ENCODE data around the gene GSTCD.
"Not testable (repeated sequence)": the region's sequence is repeated elsewhere in the genome, so short reads cannot be mapped to it uniquely, and the experiment has no call there.

Gene GSTCD

GRCh38 chr4:105708181-105709080 is at the start of gene GSTCD, which contains the start of gene INTS12:
Gene GSTCD (plus strand): TSS chr4:105708784. CDS start chr4:105717614, 8,830 bp downstream.
Gene INTS12 (minus strand): TSS chr4:105708689. CDS start chr4:105700005, 8,684 bp downstream.
- peaks cover 8% of the 10 kb centered on the region for H3K36me3 Mint-ChIP-seq
- H3K4me3 Mint-ChIP-seq = peak within 1 kb of the TSS; percentile 100
- no peaks in the 10 kb centered on the region for H3K27me3 Mint-ChIP-seq
- peaks cover 34% of the 10 kb centered on the region for H3K4me1 Mint-ChIP-seq (ENCODE audit: low read depth)
- no peaks in the 10 kb centered on the region for H3K9me3 Mint-ChIP-seq (ENCODE audit: low read depth)
- peak within 1 kb of the TSS; percentile 96 for H3K27ac Mint-ChIP-seq

- H3K4me3 Mint-ChIP-seq = no peak overlapping the region
- H3K9me3 Mint-ChIP-seq (ENCODE audit: low read depth) = no peaks in the 10 kb centered on the region
- no peaks in the 10 kb centered on the region for H3K36me3 Mint-ChIP-seq
- peaks cover 2% of the 10 kb centered on the region for H3K27me3 Mint-ChIP-seq
- no peak overlapping the region for H3K27ac Mint-ChIP-seq
- H3K4me1 Mint-ChIP-seq (ENCODE audit: low read depth) = no peaks in the 10 kb centered on the region
Measured at GRCh38 chr4:105659190-105659589, 49.4 kb upstream of the GSTCD start.

- Mint-ChIP-seq H3K27me3 (no peaks in the 10 kb centered on the region), H3K9me3 (ENCODE audit: low read depth) (no peaks in the 10 kb centered on the region), H3K27ac (no peak overlapping the region), H3K4me1 (ENCODE audit: low read depth) (no peaks in the 10 kb centered on the region), H3K4me3 (no peak overlapping the region), H3K36me3 (no peaks in the 10 kb centered on the region)
Measured at GRCh38 chr4:105661028-105661427, 47.6 kb upstream of the GSTCD start.

- no peak overlapping the region for H3K27ac Mint-ChIP-seq
- no peaks in the 10 kb centered on the region for H3K36me3 Mint-ChIP-seq
- no peaks in the 10 kb centered on the region for H3K9me3 Mint-ChIP-seq (ENCODE audit: low read depth)
- H3K27me3 Mint-ChIP-seq = peaks cover 8% of the 10 kb centered on the region
- H3K4me1 Mint-ChIP-seq (ENCODE audit: low read depth) = no peaks in the 10 kb centered on the region
- no peak overlapping the region for H3K4me3 Mint-ChIP-seq
Measured at GRCh38 chr4:105662935-105663675, 45.5 kb upstream of the GSTCD start.

- H3K27me3 Mint-ChIP-seq = peaks cover 10% of the 10 kb centered on the region
- H3K4me3 Mint-ChIP-seq = no peak overlapping the region
- H3K9me3 Mint-ChIP-seq (ENCODE audit: low read depth) = no peaks in the 10 kb centered on the region
- no peaks in the 10 kb centered on the region for H3K4me1 Mint-ChIP-seq (ENCODE audit: low read depth)
- H3K36me3 Mint-ChIP-seq = no peaks in the 10 kb centered on the region
- H3K27ac Mint-ChIP-seq = no peak overlapping the region
Measured at GRCh38 chr4:105666693-105667092, 41.9 kb upstream of the GSTCD start.

- Mint-ChIP-seq H3K36me3 (no peaks in the 10 kb centered on the region), H3K9me3 (ENCODE audit: low read depth) (no peaks in the 10 kb centered on the region), H3K27me3 (peaks cover 10% of the 10 kb centered on the region), H3K27ac (no peak overlapping the region), H3K4me3 (no peak overlapping the region), H3K4me1 (ENCODE audit: low read depth) (no peaks in the 10 kb centered on the region)
Measured at GRCh38 chr4:105670684-105671083, 37.9 kb upstream of the GSTCD start.

GRCh38 chr4:105671301-105671700 is 37.3 kb upstream of the GSTCD start:
- peaks cover 10% of the 10 kb centered on the region for H3K27me3 Mint-ChIP-seq
- no peak overlapping the region for H3K27ac Mint-ChIP-seq
- H3K4me3 Mint-ChIP-seq = no peak overlapping the region
- H3K9me3 Mint-ChIP-seq (ENCODE audit: low read depth) = no peaks in the 10 kb centered on the region
- no peaks in the 10 kb centered on the region for H3K4me1 Mint-ChIP-seq (ENCODE audit: low read depth)
- no peaks in the 10 kb centered on the region for H3K36me3 Mint-ChIP-seq

- H3K27me3 Mint-ChIP-seq = peaks cover 2% of the 10 kb centered on the region
- H3K9me3 Mint-ChIP-seq (ENCODE audit: low read depth) = no peaks in the 10 kb centered on the region
Measured at GRCh38 chr4:105674011-105674410, 34.6 kb upstream of the GSTCD start.

GRCh38 chr4:105677709-105678108 is 30.9 kb upstream of the GSTCD start:
- Mint-ChIP-seq H3K27me3 (no peaks in the 10 kb centered on the region), H3K27ac (no peak overlapping the region), H3K4me1 (ENCODE audit: low read depth) (no peaks in the 10 kb centered on the region), H3K9me3 (ENCODE audit: low read depth) (no peaks in the 10 kb centered on the region), H3K4me3 (no peak overlapping the region), H3K36me3 (peaks cover 3% of the 10 kb centered on the region)

More at GRCh38 chr4:105674011-105674410, 34.6 kb upstream of the GSTCD start:
- Mint-ChIP-seq H3K4me1 (ENCODE audit: low read depth) (no peaks in the 10 kb centered on the region), H3K4me3 (no peak overlapping the region), H3K27ac (no peak overlapping the region), H3K36me3 (no peaks in the 10 kb centered on the region)

- H3K4me1 Mint-ChIP-seq (ENCODE audit: low read depth) = no peaks in the 10 kb centered on the region
- H3K36me3 Mint-ChIP-seq = peaks cover 9% of the 10 kb centered on the region
- no peaks in the 10 kb centered on the region for H3K27me3 Mint-ChIP-seq
- no peak overlapping the region for H3K27ac Mint-ChIP-seq
- H3K9me3 Mint-ChIP-seq (ENCODE audit: low read depth) = no peaks in the 10 kb centered on the region
- H3K4me3 Mint-ChIP-seq = no peak overlapping the region
Measured at GRCh38 chr4:105679186-105679585, 29.4 kb upstream of the GSTCD start.

GRCh38 chr4:105683038-105683437 is 25.5 kb upstream of the GSTCD start:
- Mint-ChIP-seq H3K27me3 (no peaks in the 10 kb centered on the region), H3K36me3 (peaks cover 9% of the 10 kb centered on the region), H3K27ac (no peak overlapping the region)

GRCh38 chr4:105686571-105686970 is 22.0 kb upstream of the GSTCD start:
- Mint-ChIP-seq H3K9me3 (ENCODE audit: low read depth) (no peaks in the 10 kb centered on the region), H3K4me3 (no peak overlapping the region), H3K36me3 (peaks cover 9% of the 10 kb centered on the region)

More at GRCh38 chr4:105683038-105683437, 25.5 kb upstream of the GSTCD start:
- Mint-ChIP-seq H3K9me3 (ENCODE audit: low read depth) (no peaks in the 10 kb centered on the region), H3K4me3 (no peak overlapping the region), H3K4me1 (ENCODE audit: low read depth) (no peaks in the 10 kb centered on the region)

GRCh38 chr4:105694812-105695211 is 13.8 kb upstream of the GSTCD start:
- H3K9me3 Mint-ChIP-seq (ENCODE audit: low read depth); H3K27ac Mint-ChIP-seq; H3K36me3 Mint-ChIP-seq; H3K4me1 Mint-ChIP-seq (ENCODE audit: low read depth); H3K4me3 Mint-ChIP-seq; H3K27me3 Mint-ChIP-seq: not testable (repeated sequence)

More at GRCh38 chr4:105686571-105686970, 22.0 kb upstream of the GSTCD start:
- Mint-ChIP-seq H3K4me1 (ENCODE audit: low read depth) (no peaks in the 10 kb centered on the region), H3K27me3 (no peaks in the 10 kb centered on the region), H3K27ac (no peak overlapping the region)

- H3K36me3 Mint-ChIP-seq, H3K27me3 Mint-ChIP-seq: not testable (repeated sequence)
Measured at GRCh38 chr4:105695832-105696231, 12.8 kb upstream of the GSTCD start.

GRCh38 chr4:105698607-105699006 is 10.0 kb upstream of the GSTCD start:
- H3K36me3 Mint-ChIP-seq = peaks cover 8% of the 10 kb centered on the region
- no peaks in the 10 kb centered on the region for H3K9me3 Mint-ChIP-seq (ENCODE audit: low read depth)
- no peak overlapping the region for H3K27ac Mint-ChIP-seq
- no peaks in the 10 kb centered on the region for H3K27me3 Mint-ChIP-seq
- no peak overlapping the region for H3K4me3 Mint-ChIP-seq
- H3K4me1 Mint-ChIP-seq (ENCODE audit: low read depth) = peaks cover 11% of the 10 kb centered on the region

More at GRCh38 chr4:105695832-105696231, 12.8 kb upstream of the GSTCD start:
- not testable (repeated sequence) for H3K4me3 Mint-ChIP-seq; H3K9me3 Mint-ChIP-seq (ENCODE audit: low read depth); H3K27ac Mint-ChIP-seq; H3K4me1 Mint-ChIP-seq (ENCODE audit: low read depth)
